Measurements from ENCODE around the gene CRMP1. TPM values are rescaled to one million over a fixed set of nuclear protein-coding genes. Genes with fewer than 3 reads are reported as not detected.

The CRMP1 gene
- total RNA-seq, 2 experiments from 2014 or later = not detected

GRCh38 chr4:5900844-5901243 is 8.0 kb upstream of the CRMP1 start:
- no peaks in the 10 kb centered on the region for H3K36me3 ChIP-seq (ENCODE audit: insufficient read depth, low read length)
- peaks cover 2% of the 10 kb centered on the region for H3K9me3 Mint-ChIP-seq
- no peak overlapping the region for H3K27ac Mint-ChIP-seq
- no peaks in the 10 kb centered on the region for H3K4me1 ChIP-seq (ENCODE audit: insufficient read depth, low read length)
- H3K4me3 Mint-ChIP-seq = no peak overlapping the region
- H3K4me1 Mint-ChIP-seq (ENCODE audit: low read depth) = no peaks in the 10 kb centered on the region
- no peak for TF ChIP-seq CTCF (IDR thresholded peaks at IDR 0.05)
- ChIA-PET CTCF (no interaction called here), POLR2A (no interaction called here)
- no peak overlapping the region for H3K27ac ChIP-seq (ENCODE audit: low read depth in 1 of 2, low read length in 2 of 2)
- peaks cover 68% of the 10 kb centered on the region for H3K27me3 Mint-ChIP-seq
- H3K9me3 ChIP-seq (ENCODE audit: control insufficient read depth in 1 of 2, insufficient read depth in 1 of 2, low read length in 2 of 2) = peaks cover 0 to 18% of the 10 kb centered on the region in 2 experiments
- H3K4me3 ChIP-seq (ENCODE audit: low read length) = no peak overlapping the region
- DNase-seq (no peak), ATAC-seq (ENCODE audit: poor library complexity) (no peak)
- peaks cover 0 to 8% of the 10 kb centered on the region in 2 experiments for H3K27me3 ChIP-seq (ENCODE audit: control insufficient read depth in 1 of 2, insufficient read depth in 2 of 2, low read length in 2 of 2)
- intact Hi-C loops (cut with DNase I, micrococcal nuclease) = no loop called here
- H3K36me3 Mint-ChIP-seq (ENCODE audit: low read depth) = no peaks in the 10 kb centered on the region

GRCh38 chr4:5899881-5900280 is 7.0 kb upstream of the CRMP1 start:
- intact Hi-C loops (cut with DNase I, micrococcal nuclease) = no loop called here
- CTCF ChIA-PET = no interaction called here
- no peak overlapping the region for H3K4me3 ChIP-seq (ENCODE audit: low read length)

GRCh38 chr4:5899396-5899795 is 6.5 kb upstream of the CRMP1 start:
- no peaks in the 10 kb centered on the region for H3K4me1 ChIP-seq (ENCODE audit: insufficient read depth, low read length)
- peaks cover 0 to 20% of the 10 kb centered on the region in 2 experiments for H3K9me3 ChIP-seq (ENCODE audit: control insufficient read depth in 1 of 2, insufficient read depth in 1 of 2, low read length in 2 of 2)
- no peaks in the 10 kb centered on the region for H3K36me3 ChIP-seq (ENCODE audit: insufficient read depth, low read length)
- DNase-seq = no peak
- H3K4me3 Mint-ChIP-seq = no peak overlapping the region
- H3K36me3 Mint-ChIP-seq (ENCODE audit: low read depth) = no peaks in the 10 kb centered on the region
- H3K9me3 Mint-ChIP-seq = peaks cover 2% of the 10 kb centered on the region
- intact Hi-C loops (cut with DNase I, micrococcal nuclease) = no loop called here
- no peak for ATAC-seq (ENCODE audit: poor library complexity)
- peaks cover 0 to 7% of the 10 kb centered on the region in 2 experiments for H3K27me3 ChIP-seq (ENCODE audit: control insufficient read depth in 1 of 2, insufficient read depth in 2 of 2, low read length in 2 of 2)
- H3K27ac ChIP-seq (ENCODE audit: low read depth in 1 of 2, low read length in 2 of 2) = no peak overlapping the region
- ChIA-PET POLR2A (no interaction called here), CTCF (no interaction called here)
- H3K4me1 Mint-ChIP-seq (ENCODE audit: low read depth) = no peaks in the 10 kb centered on the region
- H3K27ac Mint-ChIP-seq = no peak overlapping the region
- no peak for TF ChIP-seq CTCF (IDR thresholded peaks at IDR 0.05)
- peaks cover 75% of the 10 kb centered on the region for H3K27me3 Mint-ChIP-seq
- H3K4me3 ChIP-seq (ENCODE audit: low read length) = no peak overlapping the region

More at GRCh38 chr4:5899881-5900280, 7.0 kb upstream of the CRMP1 start:
- no peak overlapping the region for H3K4me3 Mint-ChIP-seq
- DNase-seq = no peak
- H3K27ac Mint-ChIP-seq = no peak overlapping the region
- no peaks in the 10 kb centered on the region for H3K4me1 ChIP-seq (ENCODE audit: insufficient read depth, low read length)
- no peaks in the 10 kb centered on the region for H3K36me3 Mint-ChIP-seq (ENCODE audit: low read depth)
- peaks cover 0 to 18% of the 10 kb centered on the region in 2 experiments for H3K9me3 ChIP-seq (ENCODE audit: control insufficient read depth in 1 of 2, insufficient read depth in 1 of 2, low read length in 2 of 2)
- peaks cover 76% of the 10 kb centered on the region for H3K27me3 Mint-ChIP-seq
- H3K9me3 Mint-ChIP-seq = peaks cover 2% of the 10 kb centered on the region
- no peaks in the 10 kb centered on the region for H3K36me3 ChIP-seq (ENCODE audit: insufficient read depth, low read length)
- peaks cover 0 to 8% of the 10 kb centered on the region in 2 experiments for H3K27me3 ChIP-seq (ENCODE audit: control insufficient read depth in 1 of 2, insufficient read depth in 2 of 2, low read length in 2 of 2)
- no peak overlapping the region for H3K27ac ChIP-seq (ENCODE audit: low read depth in 1 of 2, low read length in 2 of 2)
- ATAC-seq (ENCODE audit: poor library complexity) = no peak
- POLR2A ChIA-PET = no interaction called here
- no peak for TF ChIP-seq CTCF (IDR thresholded peaks at IDR 0.05)
- H3K4me1 Mint-ChIP-seq (ENCODE audit: low read depth) = no peaks in the 10 kb centered on the region
